ENCODE data around the gene SRCIN1.
"Not testable (repeated sequence)": the region's sequence is repeated elsewhere in the genome, so short reads cannot be mapped to it uniquely, and the experiment has no call there.

Gene SRCIN1

DNA sequence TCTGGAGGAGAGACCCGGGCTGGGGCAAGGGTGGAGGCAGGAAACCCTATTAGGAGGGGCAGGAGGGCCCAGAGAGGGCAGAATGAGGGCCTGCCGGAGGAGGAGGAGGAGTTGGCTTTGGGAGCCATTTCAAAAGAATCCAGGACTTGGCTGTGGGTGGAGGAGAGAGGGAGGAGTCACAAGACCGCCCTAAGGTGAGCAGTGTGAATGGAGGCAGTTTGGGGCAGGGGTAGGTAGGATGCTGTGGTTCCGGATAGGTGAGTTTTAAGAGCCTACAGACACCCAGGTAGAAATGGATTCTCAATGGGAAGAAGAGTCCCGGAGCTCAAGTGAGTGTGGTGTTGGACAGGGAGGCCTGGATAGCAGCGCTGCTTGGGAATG, 97.2 kb downstream of the SRCIN1 start:
- no peak for DNase-seq (ENCODE audit: low read depth)
- TF ChIP-seq, protein P1, sequence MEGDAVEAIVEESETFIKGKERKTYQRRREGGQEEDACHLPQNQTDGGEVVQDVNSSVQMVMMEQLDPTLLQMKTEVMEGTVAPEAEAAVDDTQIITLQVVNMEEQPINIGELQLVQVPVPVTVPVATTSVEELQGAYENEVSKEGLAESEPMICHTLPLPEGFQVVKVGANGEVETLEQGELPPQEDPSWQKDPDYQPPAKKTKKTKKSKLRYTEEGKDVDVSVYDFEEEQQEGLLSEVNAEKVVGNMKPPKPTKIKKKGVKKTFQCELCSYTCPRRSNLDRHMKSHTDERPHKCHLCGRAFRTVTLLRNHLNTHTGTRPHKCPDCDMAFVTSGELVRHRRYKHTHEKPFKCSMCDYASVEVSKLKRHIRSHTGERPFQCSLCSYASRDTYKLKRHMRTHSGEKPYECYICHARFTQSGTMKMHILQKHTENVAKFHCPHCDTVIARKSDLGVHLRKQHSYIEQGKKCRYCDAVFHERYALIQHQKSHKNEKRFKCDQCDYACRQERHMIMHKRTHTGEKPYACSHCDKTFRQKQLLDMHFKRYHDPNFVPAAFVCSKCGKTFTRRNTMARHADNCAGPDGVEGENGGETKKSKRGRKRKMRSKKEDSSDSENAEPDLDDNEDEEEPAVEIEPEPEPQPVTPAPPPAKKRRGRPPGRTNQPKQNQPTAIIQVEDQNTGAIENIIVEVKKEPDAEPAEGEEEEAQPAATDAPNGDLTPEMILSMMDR (conservative IDR thresholded peaks at IDR 0.05; ENCODE audit: control insufficient read depth, insufficient read depth, low read depth, low read length) = no peak
- H3K4me3 ChIP-seq (ENCODE audit: control insufficient read depth, low read depth, low read length) = no peak overlapping the region

DNA sequence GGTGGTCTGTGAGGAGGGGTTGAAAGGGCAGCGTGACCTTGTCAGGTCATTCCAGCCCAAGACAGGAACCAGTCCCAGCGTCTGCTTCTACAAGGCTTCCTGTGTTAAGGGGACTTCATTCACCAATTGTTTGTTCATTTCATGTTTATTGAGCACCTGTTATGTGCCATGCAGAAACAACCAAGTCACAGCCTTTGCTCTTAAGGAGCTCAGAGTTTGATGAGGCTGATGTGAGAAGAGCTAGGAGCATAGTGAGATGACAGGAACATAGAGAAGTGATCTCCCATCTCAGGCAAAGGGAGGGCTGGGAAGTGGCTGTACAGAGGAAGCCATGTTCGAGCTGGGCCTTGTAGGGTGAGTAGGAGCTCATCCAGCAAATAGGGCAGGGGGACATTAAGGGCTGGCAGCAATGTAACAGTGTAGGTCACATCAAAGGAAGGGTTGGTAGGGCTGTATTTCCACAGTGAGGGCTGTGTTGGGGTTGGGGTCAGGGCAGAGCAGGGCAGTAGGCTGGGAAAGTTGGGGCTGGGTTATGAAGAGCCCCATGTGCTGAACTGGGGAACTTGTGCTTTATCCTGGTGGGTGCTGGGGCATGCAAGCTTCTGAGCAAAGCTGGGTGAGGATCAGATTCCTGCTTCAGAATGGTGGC, 97.7 kb downstream of the SRCIN1 start:
- no peak overlapping the region for H3K4me3 ChIP-seq (ENCODE audit: control insufficient read depth, low read depth, low read length)
- TF ChIP-seq, protein P1 (conservative IDR thresholded peaks at IDR 0.05; ENCODE audit: control insufficient read depth, insufficient read depth, low read depth, low read length) = no peak
- no peak for DNase-seq (ENCODE audit: low read depth)

DNA sequence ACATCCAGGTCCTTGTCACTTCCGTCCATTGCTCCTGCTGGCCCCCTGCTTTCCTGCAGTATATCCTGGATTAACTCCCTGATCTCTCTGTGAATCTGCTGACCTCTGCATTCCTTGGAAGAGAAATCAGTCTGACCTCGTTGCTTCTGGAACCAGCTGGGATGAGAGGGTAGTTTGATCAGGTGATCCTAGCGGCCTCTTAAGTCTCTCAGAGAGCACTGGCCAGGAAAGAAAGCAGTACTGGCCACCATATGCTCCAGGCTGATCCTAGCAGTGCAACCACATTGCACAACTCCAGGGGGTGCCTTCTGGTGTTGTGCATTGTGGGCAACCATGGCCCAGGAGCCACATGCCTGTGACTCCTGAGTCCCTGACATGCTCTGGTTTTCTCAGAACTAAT, 98.3 kb downstream of the SRCIN1 start:
- peak; percentile 20 for DNase-seq (ENCODE audit: low read depth)
- TF ChIP-seq, protein P1 (conservative IDR thresholded peaks at IDR 0.05; ENCODE audit: control insufficient read depth, insufficient read depth, low read depth, low read length) = no peak

DNA sequence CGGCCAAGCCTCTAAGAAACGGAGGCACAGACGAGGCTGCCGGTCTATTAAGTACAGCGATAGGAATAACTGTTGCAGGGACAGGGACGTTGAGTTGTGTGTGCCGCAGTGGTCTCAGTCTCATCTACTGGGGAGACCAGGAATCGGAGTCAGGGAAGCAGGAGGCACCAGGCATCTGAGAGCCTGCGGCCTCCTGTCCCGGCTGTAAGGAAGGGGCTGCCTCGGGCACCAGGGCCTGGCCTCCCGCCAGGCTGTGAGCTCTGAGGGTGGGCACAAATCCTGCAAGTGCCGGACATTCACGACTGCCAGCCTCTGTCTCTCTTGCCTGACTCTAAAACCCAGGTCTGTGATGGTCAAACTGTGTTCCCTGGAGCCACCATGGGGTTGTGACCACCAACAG, 101.5 kb downstream of the SRCIN1 start:
- no peak overlapping the region for H3K4me3 ChIP-seq (ENCODE audit: control insufficient read depth, low read depth, low read length)
- DNase-seq (ENCODE audit: low read depth) = no peak
- TF ChIP-seq, protein P1 (conservative IDR thresholded peaks at IDR 0.05; ENCODE audit: control insufficient read depth, insufficient read depth, low read depth, low read length) = no peak

More for the DNA sequence above, 98.3 kb downstream of the SRCIN1 start:
- H3K4me3 ChIP-seq (ENCODE audit: control insufficient read depth, low read depth, low read length) = no peak overlapping the region

DNA sequence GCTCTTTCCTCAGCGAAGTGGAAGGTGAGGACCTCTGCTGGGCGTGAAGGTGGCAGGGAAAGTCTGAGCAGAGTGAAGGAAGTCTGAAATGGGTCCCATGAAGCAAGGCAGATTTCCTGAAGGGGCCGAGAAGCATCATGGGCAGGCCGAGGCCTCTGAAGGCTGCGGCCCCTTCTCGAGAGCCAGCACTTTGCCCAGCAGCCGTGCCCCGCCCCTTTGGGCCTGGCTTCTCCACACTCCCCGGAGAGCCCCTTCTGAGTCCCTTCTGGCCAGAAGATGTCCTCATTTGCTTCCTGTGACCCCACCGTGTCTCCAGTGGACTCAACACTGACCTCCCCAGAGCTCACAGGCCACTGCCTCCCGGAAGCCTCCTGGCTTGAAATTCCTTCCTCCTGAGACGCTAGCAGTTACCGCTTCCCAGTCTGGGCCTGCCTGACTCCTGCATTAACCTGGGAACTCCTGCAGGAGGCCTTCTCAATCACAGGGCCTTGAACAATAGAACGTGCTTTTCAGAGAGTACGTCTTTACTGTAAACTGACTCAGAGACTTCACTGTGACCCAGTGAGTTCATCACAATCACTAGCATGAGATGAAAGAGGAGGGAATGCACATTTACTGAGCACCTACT, 102.4 kb downstream of the SRCIN1 start:
- H3K4me3 ChIP-seq (ENCODE audit: control insufficient read depth, low read depth, low read length); DNase-seq (ENCODE audit: low read depth): not testable (repeated sequence)

DNA sequence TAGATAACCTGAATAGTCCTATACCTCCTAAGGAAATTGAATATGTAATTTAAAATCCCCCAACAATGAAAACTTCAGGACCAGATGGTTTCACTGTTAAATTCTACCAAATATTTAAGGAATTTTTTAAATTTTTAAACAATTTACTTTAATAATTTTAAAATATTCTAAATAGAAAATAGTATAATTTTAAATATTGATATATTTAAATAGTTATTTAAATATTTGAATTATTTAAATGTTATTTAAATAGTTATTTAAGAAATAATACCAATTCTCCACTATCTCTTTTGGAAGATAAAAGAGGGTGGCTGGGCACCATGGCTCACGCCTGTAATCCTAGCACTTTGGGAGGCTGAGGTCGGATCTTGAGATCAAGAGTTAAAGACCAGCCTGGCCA, 104.0 kb downstream of the SRCIN1 start:
- not testable (repeated sequence) for H3K4me3 ChIP-seq (ENCODE audit: control insufficient read depth, low read depth, low read length); DNase-seq (ENCODE audit: low read depth)

DNA sequence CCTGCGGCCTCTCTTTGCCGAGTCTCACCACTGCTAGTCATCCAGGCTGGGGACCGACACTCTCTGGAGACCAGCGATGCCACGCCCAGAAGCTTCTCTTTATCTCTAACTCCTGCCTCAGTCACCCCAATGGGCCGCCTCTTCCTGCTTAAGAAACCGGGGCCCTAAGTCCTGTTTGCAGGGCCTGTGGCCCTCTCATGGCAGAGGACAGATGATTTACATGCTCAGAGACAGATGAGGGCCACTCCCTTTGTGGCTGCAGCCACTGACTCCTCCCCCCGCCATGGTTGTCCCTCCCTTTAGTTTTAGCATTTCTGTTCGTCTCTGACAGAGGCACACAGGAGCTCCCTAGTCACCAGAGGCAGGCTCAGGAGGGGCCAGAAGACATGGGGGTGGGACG, 106.5 kb downstream of the SRCIN1 start:
- H3K4me3 ChIP-seq (ENCODE audit: control insufficient read depth, low read depth, low read length); DNase-seq (ENCODE audit: low read depth): not testable (repeated sequence)

DNA sequence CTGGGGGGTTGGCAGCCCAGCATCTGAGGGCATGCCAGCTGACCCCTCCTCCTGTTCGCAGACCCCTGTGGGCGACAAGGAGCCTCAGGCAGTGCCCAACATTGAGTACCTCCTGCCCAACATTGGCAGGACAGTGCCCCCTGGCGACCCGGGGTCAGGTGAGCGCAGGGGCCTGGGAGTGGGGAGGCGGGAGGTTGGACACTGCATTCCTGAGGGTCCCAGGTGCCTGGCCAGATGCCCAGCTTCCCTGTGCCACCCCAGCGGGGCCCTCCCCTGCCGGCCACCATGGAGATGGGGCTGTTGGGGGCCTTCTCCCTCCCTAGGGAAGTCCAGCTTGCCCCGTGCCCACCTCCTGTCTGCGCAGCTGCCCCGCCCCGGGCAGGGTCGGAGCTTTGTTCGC, 107.4 kb downstream of the SRCIN1 start:
- TF ChIP-seq, protein P1 (conservative IDR thresholded peaks at IDR 0.05; ENCODE audit: control insufficient read depth, insufficient read depth, low read depth, low read length) = no peak
- no peak for DNase-seq (ENCODE audit: low read depth)
- no peak overlapping the region for H3K4me3 ChIP-seq (ENCODE audit: control insufficient read depth, low read depth, low read length)

DNA sequence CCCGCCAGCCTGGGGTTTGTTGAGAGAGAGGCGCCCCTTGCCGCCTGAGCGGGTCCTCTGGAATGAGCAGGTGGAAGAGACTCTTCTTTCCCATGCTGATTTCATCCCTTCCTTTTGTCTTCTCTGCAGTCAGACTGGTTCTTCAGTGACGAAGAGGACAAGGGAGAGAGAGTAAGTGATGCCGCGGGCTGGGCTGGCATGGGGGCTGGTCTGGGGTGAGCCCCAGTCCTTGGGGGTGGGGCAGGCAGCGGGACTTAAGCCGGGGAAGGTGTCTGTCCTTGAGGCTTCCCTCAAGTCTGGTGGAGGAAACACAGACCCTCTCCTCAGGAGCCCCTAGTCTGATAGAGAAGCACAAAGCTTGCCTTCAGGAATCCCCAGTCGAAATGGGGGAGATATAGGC, 108.1 kb downstream of the SRCIN1 start:
- DNase-seq (ENCODE audit: low read depth); H3K4me3 ChIP-seq (ENCODE audit: control insufficient read depth, low read depth, low read length): not testable (repeated sequence)

DNA sequence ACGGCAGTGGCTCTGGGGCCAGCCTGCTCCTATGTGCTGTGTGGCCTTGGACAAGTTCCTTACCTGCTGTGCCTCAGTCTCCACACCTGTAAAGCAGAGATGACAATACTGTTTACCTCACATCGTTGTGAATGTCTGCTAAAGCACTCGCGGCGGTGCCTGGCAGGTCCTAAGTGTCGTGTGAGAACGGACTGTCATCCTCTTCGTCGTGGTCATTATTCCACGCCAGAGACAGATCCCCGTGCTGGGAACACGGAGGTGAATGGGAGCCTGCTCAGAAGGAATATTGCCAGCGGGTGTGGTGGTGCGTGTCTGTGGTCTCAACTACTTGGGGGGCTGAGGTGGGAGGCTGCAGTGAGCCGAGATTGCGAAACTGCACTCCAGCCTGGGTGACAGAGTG, 111.6 kb downstream of the SRCIN1 start:
- DNase-seq (ENCODE audit: low read depth); H3K4me3 ChIP-seq (ENCODE audit: control insufficient read depth, low read depth, low read length): not testable (repeated sequence)
